Astrocyte of the cerebellum (primary cell): ENCODE measurements around the gene SLC25A19.

ENCODE experiments used
- DNase-seq: peaks from one replicate; pipeline ENCODE4 v3.0.0-alpha.2; 2011; ENCODE audit warnings: low read depth
- H3K4me3 ChIP-seq: 2 replicates; pipeline ENCODE4 v1.5.1; 2011; ENCODE audit warnings: mild to moderate bottlenecking, low read depth, low read length, moderate library complexity
- in situ Hi-C: cut with HindIII; loops from 2 replicates; pipeline ENCODE4 v1.10.0; 2017; ENCODE audit warnings: low sequenced_read_pairs
- TF ChIP-seq, protein P1 (sequence below): IDR thresholded peaks from 2 replicates; pipeline ENCODE4 v1.5.1; 2012; ENCODE audit warnings: low read length, low read depth, moderate library complexity, mild to moderate bottlenecking; ENCODE audit errors: missing control alignments

SLC25A19 gene

DNA sequence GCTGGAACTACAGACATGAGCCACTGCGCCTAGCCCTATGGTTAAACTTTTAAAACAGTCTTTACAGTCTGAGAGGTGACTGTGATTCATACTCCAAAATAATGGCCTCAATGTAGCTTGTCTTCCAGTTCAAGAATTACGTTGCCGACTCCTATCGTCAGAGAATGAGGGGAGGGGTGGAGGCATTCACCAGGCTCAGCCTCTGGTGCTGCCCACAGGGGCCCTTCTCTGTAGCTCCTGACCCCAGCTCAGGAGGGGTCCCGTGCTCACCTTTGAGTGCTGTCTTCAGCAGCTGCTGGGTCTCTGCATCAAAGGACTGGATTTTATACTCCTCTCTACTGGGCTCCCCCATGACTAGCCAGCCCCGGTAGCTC lies 19.4 kb downstream of the SLC25A19 start:
- DNase-seq: no peak
- H3K4me3 ChIP-seq: peak overlapping the region; percentile 83
- in situ Hi-C loops: no loop called here
- TF ChIP-seq, protein P1, sequence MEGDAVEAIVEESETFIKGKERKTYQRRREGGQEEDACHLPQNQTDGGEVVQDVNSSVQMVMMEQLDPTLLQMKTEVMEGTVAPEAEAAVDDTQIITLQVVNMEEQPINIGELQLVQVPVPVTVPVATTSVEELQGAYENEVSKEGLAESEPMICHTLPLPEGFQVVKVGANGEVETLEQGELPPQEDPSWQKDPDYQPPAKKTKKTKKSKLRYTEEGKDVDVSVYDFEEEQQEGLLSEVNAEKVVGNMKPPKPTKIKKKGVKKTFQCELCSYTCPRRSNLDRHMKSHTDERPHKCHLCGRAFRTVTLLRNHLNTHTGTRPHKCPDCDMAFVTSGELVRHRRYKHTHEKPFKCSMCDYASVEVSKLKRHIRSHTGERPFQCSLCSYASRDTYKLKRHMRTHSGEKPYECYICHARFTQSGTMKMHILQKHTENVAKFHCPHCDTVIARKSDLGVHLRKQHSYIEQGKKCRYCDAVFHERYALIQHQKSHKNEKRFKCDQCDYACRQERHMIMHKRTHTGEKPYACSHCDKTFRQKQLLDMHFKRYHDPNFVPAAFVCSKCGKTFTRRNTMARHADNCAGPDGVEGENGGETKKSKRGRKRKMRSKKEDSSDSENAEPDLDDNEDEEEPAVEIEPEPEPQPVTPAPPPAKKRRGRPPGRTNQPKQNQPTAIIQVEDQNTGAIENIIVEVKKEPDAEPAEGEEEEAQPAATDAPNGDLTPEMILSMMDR: no peak

DNA sequence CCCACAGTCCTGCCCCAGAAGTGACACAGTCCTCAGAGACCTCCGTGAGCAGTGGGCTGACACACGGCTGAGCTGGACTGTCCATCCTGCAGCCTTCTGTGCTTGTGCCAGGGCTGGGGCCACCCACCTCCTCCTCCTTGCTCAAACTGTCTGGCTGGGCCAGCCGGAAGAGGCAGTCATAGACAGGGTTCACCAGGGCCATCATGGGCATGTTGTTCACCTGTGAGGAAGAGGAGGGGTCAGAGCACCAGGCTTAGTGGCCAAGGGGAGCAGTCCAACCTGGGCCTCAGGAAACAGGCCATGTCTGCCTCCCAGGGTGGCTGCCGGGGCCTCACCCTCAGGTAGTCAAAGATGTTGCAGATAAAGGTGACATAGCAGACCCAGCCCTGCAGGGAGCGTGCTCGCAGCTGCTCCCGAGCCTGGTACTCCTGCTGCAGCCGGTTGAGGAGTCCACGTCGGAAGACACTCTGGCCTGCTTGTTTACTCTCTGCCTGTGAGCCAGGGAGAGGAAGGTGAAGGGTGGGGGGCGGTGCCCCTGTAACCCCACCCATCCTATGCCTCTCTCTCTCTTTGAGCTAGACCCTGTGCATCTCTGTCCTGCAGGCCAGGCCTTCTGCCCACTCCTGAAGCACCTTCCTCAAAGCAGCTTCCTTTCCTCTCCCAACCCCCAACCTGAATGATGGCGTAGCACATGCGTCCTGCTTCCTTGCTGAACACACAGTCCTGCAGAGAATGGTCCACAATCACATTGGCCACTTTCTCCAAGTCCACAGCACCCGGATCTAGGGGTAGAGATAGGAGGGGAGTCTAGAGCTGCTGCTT lies 21.6 kb downstream of the SLC25A19 start:
- in situ Hi-C loops: no loop called here
- TF ChIP-seq, protein P1: no peak
- no peak overlapping the region for H3K4me3 ChIP-seq
- DNase-seq: no peak

DNA sequence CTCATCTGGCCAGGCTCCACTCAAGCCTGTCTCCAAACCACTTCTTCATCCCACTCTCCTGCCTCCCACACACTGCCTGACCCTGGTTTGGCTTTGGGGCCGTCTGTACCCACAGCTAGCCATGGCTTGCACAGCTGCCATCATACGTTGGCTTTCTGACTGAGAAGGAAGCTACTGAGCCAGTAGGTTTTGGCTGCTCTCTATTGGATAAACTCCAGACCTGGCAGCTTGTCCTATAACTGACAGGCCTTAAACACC lies 22.2 kb downstream of the SLC25A19 start:
- TF ChIP-seq, protein P1: no peak
- DNase-seq: no peak
- no peak overlapping the region for H3K4me3 ChIP-seq
- in situ Hi-C loops: no loop called here

DNA sequence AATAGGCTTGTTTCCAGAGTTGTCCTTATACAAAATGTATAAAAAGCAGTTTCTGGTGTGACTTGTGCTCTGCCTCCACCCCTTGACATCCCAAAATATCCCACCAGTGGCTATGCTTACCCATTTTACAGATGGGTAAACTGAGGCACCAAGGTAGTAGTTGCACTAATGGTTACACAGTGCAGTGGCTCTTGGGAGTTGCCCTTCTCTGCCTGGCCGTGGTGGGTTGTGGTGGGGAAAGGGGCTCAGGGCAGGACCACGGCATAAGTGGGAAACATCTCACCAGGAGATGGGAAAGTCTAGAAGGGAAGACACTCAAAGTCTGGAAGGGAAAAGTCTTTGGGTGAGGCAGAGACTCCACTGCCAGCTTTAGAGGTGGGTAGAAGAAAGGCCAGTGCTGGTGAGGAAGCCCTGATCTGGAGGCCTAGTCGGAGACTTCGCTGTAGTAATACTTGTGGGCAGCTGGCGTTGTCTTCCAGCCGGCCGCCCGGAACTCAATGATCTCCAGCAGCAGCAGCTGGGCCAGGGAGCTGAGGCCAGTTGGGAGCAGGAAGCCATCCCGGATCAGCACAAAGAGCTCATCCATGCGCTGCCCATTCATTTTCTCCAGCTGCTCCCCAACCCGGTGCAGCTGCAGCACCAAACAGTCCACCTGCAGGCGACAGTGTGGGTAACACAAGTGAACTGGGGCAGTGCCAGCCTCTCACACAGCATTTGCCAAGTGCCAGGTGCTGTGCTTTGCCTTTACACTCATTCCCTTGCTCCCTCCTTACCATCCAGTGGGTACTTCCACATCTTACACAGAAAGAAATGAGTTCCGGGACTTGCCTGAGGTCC lies 22.7 kb downstream of the SLC25A19 start:
- H3K4me3 ChIP-seq: no peak overlapping the region
- no peak for DNase-seq
- in situ Hi-C loops: no loop called here
- TF ChIP-seq, protein P1: no peak

DNA sequence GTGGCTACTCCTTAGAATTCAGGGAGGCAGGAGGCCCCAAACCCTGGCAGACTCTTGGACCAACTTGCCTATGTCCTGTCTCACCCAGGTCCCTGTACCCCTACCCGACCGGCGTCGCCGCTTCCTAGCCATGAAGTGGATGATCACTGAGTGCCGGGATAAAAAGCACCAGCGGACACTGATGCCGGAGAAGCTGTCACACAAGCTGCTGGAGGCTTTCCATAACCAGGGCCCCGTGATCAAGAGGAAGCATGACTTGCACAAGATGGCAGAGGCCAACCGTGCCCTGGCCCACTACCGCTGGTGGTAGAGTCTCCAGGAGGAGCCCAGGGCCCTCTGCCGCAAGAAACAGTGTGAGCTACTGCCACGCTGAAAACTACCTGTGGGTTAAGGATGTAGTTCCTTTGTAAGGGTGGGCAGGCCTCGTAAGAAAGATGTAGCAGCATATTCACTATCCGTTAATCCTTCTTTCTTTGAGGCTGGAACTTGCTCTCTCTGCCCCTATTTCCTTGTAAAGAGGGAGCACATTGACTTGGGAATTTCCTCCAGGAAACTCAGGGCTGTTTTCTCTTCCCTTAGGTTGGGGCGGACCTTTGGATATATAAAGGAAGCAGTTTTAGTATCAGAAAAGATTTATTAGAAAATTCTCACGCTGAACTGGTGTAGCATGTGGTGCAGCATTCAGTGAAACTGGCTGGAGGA lies 23.5 kb downstream of the SLC25A19 start:
- TF ChIP-seq, protein P1: no peak
- H3K4me3 ChIP-seq: no peak overlapping the region
- in situ Hi-C loops: no loop called here
- DNase-seq: no peak

DNA sequence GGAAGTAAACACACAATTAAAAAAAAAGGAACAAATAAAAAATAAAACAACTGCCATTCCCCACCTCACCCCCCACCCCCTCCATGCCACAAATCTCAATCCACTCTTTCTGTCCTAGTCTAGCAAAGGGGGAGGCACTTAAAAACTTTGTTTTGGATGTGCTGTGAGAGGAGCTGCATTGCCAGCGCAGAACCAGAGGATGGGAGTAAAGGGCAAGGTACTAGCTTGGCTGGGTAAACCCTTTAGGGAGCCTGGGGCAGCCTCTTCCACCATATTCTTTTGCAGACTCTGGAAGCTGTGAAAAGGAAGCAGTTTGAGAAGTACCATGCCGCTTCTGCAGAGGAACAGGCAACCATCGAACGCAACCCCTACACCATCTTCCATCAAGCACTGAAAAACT lies 26.2 kb downstream of the SLC25A19 start:
- no peak overlapping the region for H3K4me3 ChIP-seq
- TF ChIP-seq, protein P1: peak; percentile 6
- in situ Hi-C loops: no loop called here
- DNase-seq: no peak
